H1 (cell line): Measurements from ENCODE around the gene RALGAPA2. TPM values are rescaled to one million over a fixed set of nuclear protein-coding genes. Genes with fewer than 3 reads are reported as not detected.

Experiments
- CTCF ChIA-PET: fragments of 300-600 bp; sonication (Branson Sonifier 250); formaldehyde crosslinking; loops from one replicate; lab custom pipeline; 2021; ENCODE audit not compliant: partially characterized antibody; lab: Charles Lee
- POLR2A ChIA-PET: fragments of 300-600 bp; sonication (Branson Sonifier 250); formaldehyde crosslinking; loops from one replicate; lab custom pipeline; 2021; ENCODE audit warnings: inconsistent platforms; ENCODE audit not compliant: partially characterized antibody; lab: Charles Lee
- DNase-seq, 2 experiments: peaks; one replicate each; pipeline versions ENCODE4 v3.0.0 to v3.0.0-alpha.2; 2010 to 2022; ENCODE audit warnings: low spot score in 2 of 2, low read depth in 1 of 2, mixed read lengths in 1 of 2
- FAIRE-seq: peaks from 2 replicates; lab custom pipeline; 2011; peaks lifted over from hg19 to GRCh38; lab: Jason Lieb, UNC
- H2AFZ ChIP-seq: 2 replicates; pipeline ENCODE4 v1.8.1; 2012; ENCODE audit warnings: low read length, inconsistent platforms
- H2AK5ac ChIP-seq: 2 replicates; pipeline ENCODE4 v1.6.1; 2013; ENCODE audit warnings: low read depth, low read length
- H2BK120ac ChIP-seq: replicated peaks from 2 replicates; pipeline ENCODE3; 2013; ENCODE audit warnings: low read depth, low read length, inconsistent platforms
- H2BK12ac ChIP-seq: 2 replicates; pipeline ENCODE4 v1.6.1; 2013; ENCODE audit warnings: low read depth, low read length
- H2BK15ac ChIP-seq: 2 replicates; pipeline ENCODE4 v1.6.1; 2013; ENCODE audit warnings: low read length
- H2BK20ac ChIP-seq: 2 replicates; pipeline ENCODE4 v1.6.1; 2013; ENCODE audit warnings: low read length
- H2BK5ac ChIP-seq: 2 replicates; pipeline ENCODE4 v1.6.1; 2013; ENCODE audit warnings: low read depth, low read length
- H3K14ac ChIP-seq: 2 replicates; pipeline ENCODE4 v1.6.1; 2013; ENCODE audit warnings: inconsistent platforms; ENCODE audit not compliant: insufficient read length
- H3K18ac ChIP-seq: 2 replicates; pipeline ENCODE4 v1.6.1; 2013; ENCODE audit warnings: low read length; ENCODE audit errors: extremely low read depth
- H3K23ac ChIP-seq: 2 replicates; pipeline ENCODE4 v1.6.1; 2013; ENCODE audit warnings: inconsistent platforms; ENCODE audit not compliant: insufficient read length
- H3K23me2 ChIP-seq: 2 replicates; pipeline ENCODE4 v1.6.1; 2013; ENCODE audit warnings: low read depth, low read length
- H3K27ac ChIP-seq: 2 replicates; pipeline ENCODE4 v1.6.1; 2011; ENCODE audit warnings: low read depth, low read length, inconsistent platforms
- H3K27me3 ChIP-seq, 4 experiments: replicated peaks in 1 of 4; 1 replicate in 1 of 4; 2 replicates in 3 of 4; pipeline versions ENCODE4 v1.6.1 to v1.8.1; 2011 to 2013; ENCODE audit warnings: low read length in 3 of 4, mild to moderate bottlenecking in 3 of 4, inconsistent platforms in 2 of 4, mixed read lengths in 2 of 4, moderate library complexity in 1 of 4; ENCODE audit not compliant: control insufficient read depth in 3 of 4, insufficient read depth in 3 of 4; ENCODE audit errors: extremely low read depth in 1 of 4
- H3K36me3 ChIP-seq, 4 experiments: 2 replicates each; pipeline versions ENCODE4 v1.6.1 to v1.8.1; 2011 to 2013; ENCODE audit warnings: mild to moderate bottlenecking in 4 of 4, low read length in 3 of 4, moderate library complexity in 2 of 4, control low read depth in 1 of 4, inconsistent platforms in 1 of 4; ENCODE audit not compliant: insufficient read depth in 4 of 4, control insufficient read depth in 2 of 4
- H3K4ac ChIP-seq: replicated peaks from 2 replicates; pipeline ENCODE3; 2013; ENCODE audit warnings: low read length, low read depth, mixed read lengths, inconsistent platforms; ENCODE audit not compliant: insufficient read length
- H3K4me1 ChIP-seq, 4 experiments: replicated peaks in 1 of 4; 1 replicate in 1 of 4; 2 replicates in 3 of 4; pipeline versions ENCODE4 v1.6.1 to v1.8.1; 2011 to 2013; ENCODE audit warnings: low read length in 3 of 4, inconsistent platforms in 2 of 4, mixed read lengths in 1 of 4; ENCODE audit not compliant: insufficient read depth in 4 of 4, control insufficient read depth in 3 of 4
- H3K4me2 ChIP-seq, 2 experiments: 2 replicates each; pipeline versions ENCODE4 v1.6.1 to v1.8.1; 2011 to 2013; ENCODE audit warnings: low read depth in 2 of 2, low read length in 2 of 2, control low read depth in 1 of 2, inconsistent platforms in 1 of 2, mild to moderate bottlenecking in 1 of 2; ENCODE audit not compliant: insufficient read depth in 1 of 2
- H3K4me3 ChIP-seq, 4 experiments: fragments of 200-600, 300-600 bp in 1 of 4; sonication (generic), shearing (Covaris generic), sonication (Bioruptor Twin) in 1 of 4; 2 replicates each; pipeline versions ENCODE4 v1.5.1 to v1.8.1; 2011 to 2016; ENCODE audit warnings: low read length in 4 of 4, low read depth in 3 of 4, control low read depth in 2 of 4, inconsistent platforms in 2 of 4, mild to moderate bottlenecking in 2 of 4, mixed read lengths in 1 of 4, moderate library complexity in 1 of 4; ENCODE audit not compliant: insufficient read depth in 2 of 4; ENCODE audit errors: extremely low read depth in 1 of 4
- H3K56ac ChIP-seq: replicated peaks from 2 replicates; pipeline ENCODE3; 2013; ENCODE audit warnings: low read depth, mild to moderate bottlenecking, mixed read lengths, low read length, inconsistent platforms; ENCODE audit not compliant: insufficient read length
- H3K79me1 ChIP-seq: 2 replicates; pipeline ENCODE4 v1.6.1; 2013; ENCODE audit warnings: low read depth, low read length, control low read depth
- H3K79me2 ChIP-seq, 2 experiments: 2 replicates each; pipeline versions ENCODE4 v1.6.1 to v1.8.1; 2012 to 2013; ENCODE audit warnings: low read length in 2 of 2, mild to moderate bottlenecking in 2 of 2, inconsistent platforms in 1 of 2; ENCODE audit not compliant: insufficient read depth in 2 of 2, control insufficient read depth in 1 of 2
- H3K9ac ChIP-seq, 4 experiments: replicated peaks in 1 of 4; 1 replicate in 1 of 4; 2 replicates in 3 of 4; pipeline versions ENCODE4 v1.6.1 to v1.8.1; 2011 to 2013; ENCODE audit warnings: low read depth in 3 of 4, low read length in 3 of 4, control low read depth in 2 of 4, mild to moderate bottlenecking in 2 of 4, moderate library complexity in 2 of 4, inconsistent platforms in 1 of 4; ENCODE audit errors: extremely low read depth in 1 of 4
- H3K9me3 ChIP-seq, 2 experiments: 2 replicates each; pipeline versions ENCODE4 v1.6.1 to v1.8.1; 2012 to 2013; ENCODE audit warnings: mild to moderate bottlenecking in 2 of 2, moderate library complexity in 2 of 2, control low read depth in 1 of 2, inconsistent platforms in 1 of 2, low read depth in 1 of 2, low read length in 1 of 2, mixed read lengths in 1 of 2; ENCODE audit not compliant: insufficient read depth in 2 of 2
- H4K20me1 ChIP-seq, 2 experiments: replicated peaks in 1 of 2; 2 replicates each; pipeline versions ENCODE3 to v1.8.1; 2011 to 2013; ENCODE audit warnings: inconsistent platforms in 2 of 2, low read length in 2 of 2, mild to moderate bottlenecking in 1 of 2; ENCODE audit not compliant: insufficient read depth in 2 of 2, control insufficient read depth in 1 of 2
- H4K5ac ChIP-seq: 2 replicates; pipeline ENCODE4 v1.6.1; 2013; ENCODE audit warnings: low read length, low read depth, mixed read lengths, inconsistent platforms; ENCODE audit not compliant: insufficient read length
- H4K8ac ChIP-seq: 2 replicates; pipeline ENCODE4 v1.8.0; 2013; ENCODE audit warnings: mild to moderate bottlenecking, moderate library complexity, low read length, inconsistent platforms; ENCODE audit not compliant: insufficient read depth; ENCODE audit errors: extremely low read depth
- H4K91ac ChIP-seq: replicated peaks from 2 replicates; pipeline ENCODE3; 2013; ENCODE audit warnings: low read length, mixed read lengths, inconsistent platforms; ENCODE audit not compliant: insufficient read length
- RAD21 ChIP-seq, 2 experiments: IDR thresholded peaks in 1 of 2; conservative IDR thresholded peaks in 1 of 2; 2 replicates each; pipeline ENCODE4 v1.6.1; 2011; ENCODE audit warnings: low read depth in 2 of 2, low read length in 2 of 2, improper control_type of control experiment in 1 of 2, inconsistent platforms in 1 of 2, mild to moderate bottlenecking in 1 of 2, moderate library complexity in 1 of 2
- RFX5 ChIP-seq: IDR thresholded peaks from 2 replicates; pipeline ENCODE4 v1.6.1; 2011; ENCODE audit warnings: low read depth, low read length, improper control_type of control experiment, borderline replicate concordance
- WGBS, 2 experiments: shearing (Covaris generic) in 1 of 2; methylation state at CpG; one replicate each; pipeline versions ENCODE4 v1.1.6 to v1.1.7; 2013 to 2015; ENCODE audit warnings: low lambda C conversion rate in 2 of 2, mixed read lengths in 2 of 2, inconsistent platforms in 1 of 2, low coverage in 1 of 2, missing lambda C conversion rate in 1 of 2; ENCODE audit not compliant: insufficient replicate concordance in 2 of 2, insufficient coverage in 1 of 2, insufficient read length in 1 of 2; ENCODE audit errors: extremely low coverage in 1 of 2, missing lambda C conversion rate in 1 of 2; 5-methylcytosine and 5-hydroxymethylcytosine counted together
- polyA plus RNA-seq, 7 experiments: library from polyadenylated mRNA; depleted of rRNA in 3 of 7; stranded (reverse) in 5 of 7; unstranded in 2 of 7; fragments of >200 nt in 5 of 7; fragments of 200-250 nt in 2 of 7; gene quantifications; 1 replicate in 5 of 7; 2 replicates in 1 of 7; 4 replicates in 1 of 7; pipeline versions ENCODE4 v1.2.1 to v1.2.3, GENCODE V29; 2011 to 2013; ENCODE audit warnings: missing spikeins in 2 of 7, mixed read lengths in 2 of 7
- total RNA-seq: library from RNA; stranded (reverse); fragmentation: NEBNext Ultra II Directional; extraction: Animal tissue kit (Norgen Biotek cat#: 25700); gene quantifications from 2 replicates; pipeline ENCODE4 v1.2.1, GENCODE V29; 2021
- TF ChIP-seq, protein P1 (sequence below), 3 experiments: IDR thresholded peaks; 1 replicate in 2 of 3; 2 replicates in 1 of 3; pipeline versions ENCODE4 v1.5.1 to v1.6.1; 2011; ENCODE audit warnings: low read length in 3 of 3, mild to moderate bottlenecking in 3 of 3, inconsistent platforms in 2 of 3, low read depth in 1 of 3, moderate library complexity in 1 of 3; ENCODE audit not compliant: insufficient read depth in 1 of 3; ENCODE audit errors: control extremely low read depth in 1 of 3

RALGAPA2 gene
- total and polyA plus RNA-seq, 2 of the 8 experiments (the other 6 are each of a cell fraction or from before 2014, with no cell fraction given): 5.1 to 25.5 TPM

DNA sequence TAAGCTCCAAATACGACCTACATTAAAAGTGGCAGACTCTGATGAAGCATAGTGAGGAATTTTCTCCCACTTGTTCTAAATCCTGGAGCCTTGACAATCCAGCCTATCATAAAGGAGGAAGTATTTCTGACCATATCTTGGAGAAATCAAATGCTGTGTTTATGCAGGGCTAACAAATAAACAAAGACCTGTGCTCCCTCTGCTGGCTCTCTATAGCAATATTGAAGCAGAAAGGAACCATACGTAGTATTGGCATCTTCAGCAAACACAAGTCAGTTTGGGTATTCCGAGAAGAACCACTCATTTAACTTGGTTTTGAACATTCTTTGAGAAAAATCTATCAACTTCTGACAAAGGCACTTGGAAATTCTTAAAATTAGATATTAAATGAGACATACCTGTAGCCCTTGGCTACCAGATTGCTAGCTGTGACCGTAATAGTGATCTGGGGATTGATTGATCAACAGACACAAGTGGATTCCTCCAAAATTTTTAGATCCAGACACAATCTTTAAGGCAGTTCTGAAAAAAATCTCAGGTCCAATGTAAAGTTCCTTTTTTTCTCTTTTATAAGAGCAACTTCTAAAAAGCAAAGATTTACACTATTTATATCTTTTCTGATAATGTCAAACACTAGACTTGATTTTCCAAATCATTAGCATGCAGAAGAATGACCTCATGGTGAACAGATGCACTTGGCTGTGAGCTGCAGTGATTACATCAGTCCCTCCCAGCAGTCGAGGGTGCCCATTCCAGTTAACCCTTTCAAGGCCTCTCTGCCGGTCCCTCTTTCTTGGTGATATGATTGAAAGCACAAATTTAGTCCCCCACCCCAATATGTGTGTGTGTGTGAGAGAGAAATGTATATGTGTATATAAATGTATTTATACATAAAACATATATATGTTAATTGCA lies 304.3 kb downstream of the RALGAPA2 start:
- Histone ChIP-seq H3K56ac (no peak overlapping the region), H2BK120ac (no peak overlapping the region), H3K4me3 (no peak overlapping the region), H3K27ac (no peak overlapping the region), H2BK5ac (no peak overlapping the region), H2BK20ac (no peak overlapping the region), H2BK12ac (no peak overlapping the region), H3K18ac (no peak overlapping the region), H3K4me2 (no peak overlapping the region), H3K14ac (no peak overlapping the region), H3K4me1 (peaks cover 0 to 17% (median 11%) of the 10 kb centered on the region in 4 experiments; a peak in 4 of 7 replicates), H4K20me1 (no peaks in the 10 kb centered on the region), H3K23ac (no peak overlapping the region), H3K9ac (no peak overlapping the region), H3K27me3 (no peaks in the 10 kb centered on the region), H2AFZ (no peak overlapping the region), H4K91ac (no peak overlapping the region), H3K36me3 (no peaks in the 10 kb centered on the region), H3K4ac (no peak overlapping the region), H3K23me2 (no peaks in the 10 kb centered on the region), H3K79me2 (no peaks in the 10 kb centered on the region), H2AK5ac (no peak overlapping the region), H2BK15ac (no peak overlapping the region), H4K5ac (no peak overlapping the region), H4K8ac (no peak overlapping the region), H3K9me3 (no peaks in the 10 kb centered on the region), H3K79me1 (no peaks in the 10 kb centered on the region)
- ChIA-PET POLR2A (interaction anchor here (1.1 to 1.2 kb wide), 2 partner anchors 36 kb away, joined by 4 to 6 read pairs; no protein-coding TSS in a partner anchor), CTCF (interaction anchor here (0.8 to 3.3 kb wide), 17 partner anchors 9 to 324 kb away, joined by 3 to 17 read pairs (median 5); no protein-coding TSS in a partner anchor)
- FAIRE-seq: peak; percentile 78
- 70% methylated on average over 6 of the region's 6 CpGs; no CpG with 5 or more reads in 1 of the 2 experiments for WGBS, 2 experiments
- TF ChIP-seq, protein P1, sequence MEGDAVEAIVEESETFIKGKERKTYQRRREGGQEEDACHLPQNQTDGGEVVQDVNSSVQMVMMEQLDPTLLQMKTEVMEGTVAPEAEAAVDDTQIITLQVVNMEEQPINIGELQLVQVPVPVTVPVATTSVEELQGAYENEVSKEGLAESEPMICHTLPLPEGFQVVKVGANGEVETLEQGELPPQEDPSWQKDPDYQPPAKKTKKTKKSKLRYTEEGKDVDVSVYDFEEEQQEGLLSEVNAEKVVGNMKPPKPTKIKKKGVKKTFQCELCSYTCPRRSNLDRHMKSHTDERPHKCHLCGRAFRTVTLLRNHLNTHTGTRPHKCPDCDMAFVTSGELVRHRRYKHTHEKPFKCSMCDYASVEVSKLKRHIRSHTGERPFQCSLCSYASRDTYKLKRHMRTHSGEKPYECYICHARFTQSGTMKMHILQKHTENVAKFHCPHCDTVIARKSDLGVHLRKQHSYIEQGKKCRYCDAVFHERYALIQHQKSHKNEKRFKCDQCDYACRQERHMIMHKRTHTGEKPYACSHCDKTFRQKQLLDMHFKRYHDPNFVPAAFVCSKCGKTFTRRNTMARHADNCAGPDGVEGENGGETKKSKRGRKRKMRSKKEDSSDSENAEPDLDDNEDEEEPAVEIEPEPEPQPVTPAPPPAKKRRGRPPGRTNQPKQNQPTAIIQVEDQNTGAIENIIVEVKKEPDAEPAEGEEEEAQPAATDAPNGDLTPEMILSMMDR (IDR thresholded peaks at IDR 0.05; ENCODE audit: control extremely low read depth in 1 of 3, insufficient read depth in 1 of 3, low read depth in 1 of 3, low read length in 3 of 3): peak in 2 of 3 experiments; percentile 28 to 50; a peak in 2 of 4 replicates
- TF ChIP-seq RFX5: no peak
- peak; percentile 53 to 62 for TF ChIP-seq RAD21 (IDR thresholded peaks at IDR 0.05 in 1 of 2, conservative IDR thresholded peaks at IDR 0.05 in 1 of 2; ENCODE audit: low read depth in 2 of 2, low read length in 2 of 2)
- DNase-seq: no peak
